Testis (tissue), 3 donors: Measurements from ENCODE around the gene TMEM114. TPM values are rescaled to one million over a fixed set of nuclear protein-coding genes. Genes with fewer than 3 reads are reported as not detected.
A peak's percentile ranks its signal among the peaks of the same experiment; 100 is the strongest.
"Not testable (repeated sequence)": the region's sequence is repeated elsewhere in the genome, so short reads cannot be mapped to it uniquely, and the experiment has no call there.

Experiments
- DNase-seq: peaks from one replicate; pipeline ENCODE4 v3.0.0-alpha.2; 2019
- H3K27ac ChIP-seq, 2 donors: fragments of 200-600 bp; sonication (generic); one replicate each; pipeline ENCODE4 v1.5.1; 2019
- H3K27me3 ChIP-seq: fragments of 200-600 bp; sonication (generic); one replicate; pipeline ENCODE4 v1.5.1; 2019
- H3K36me3 ChIP-seq: fragments of 200-600 bp; sonication (generic); one replicate; pipeline ENCODE4 v1.5.1; 2017; ENCODE audit warnings: low read depth; ENCODE audit errors: missing control alignments
- H3K4me1 ChIP-seq: fragments of 200-600 bp; sonication (generic); one replicate; pipeline ENCODE4 v1.5.1; 2019
- H3K4me3 ChIP-seq, 2 donors: fragments of 200-600 bp; sonication (generic); one replicate each; pipeline ENCODE4 v1.5.1; 2017 to 2019
- H3K9me3 ChIP-seq: fragments of 200-600 bp; sonication (generic); one replicate; pipeline ENCODE4 v1.5.1; 2017
- POLR2A ChIP-seq: fragments of 450-650 bp; IDR thresholded peaks from one replicate; pipeline ENCODE4 v1.6.1; 2017; ENCODE audit warnings: antibody characterized with exemption, mild to moderate bottlenecking, moderate library complexity
- WGBS, 2 donors: methylation state at CpG; one replicate each; pipeline ENCODE4 v1.1.5; 2018; 5-methylcytosine and 5-hydroxymethylcytosine counted together
- intact Hi-C: fragments of 100-400 bp; cut with DNase I; formaldehyde crosslinking; loops from one replicate; pipeline ENCODE4 v1.15.1; 2023; ENCODE audit warnings: low total_unique reads
- polyA plus RNA-seq: library from polyadenylated mRNA; stranded (reverse); fragments of 350-450 nt; fragmentation: Illumina TruSeq; extraction: RNeasy Lipid Tissue Mini Kit (QIAGEN cat#74804); gene quantifications from one replicate; pipeline ENCODE4 v1.2.3, GENCODE V29; 2014; ENCODE audit warnings: low read depth, low replicate concordance; ENCODE audit not compliant: insufficient read depth
- total RNA-seq, 2 donors: library from RNA; depleted of rRNA; stranded (reverse); fragments of >200 nt; gene quantifications; one replicate each; pipeline ENCODE4 v1.2.3, GENCODE V29; 2016
- TF ChIP-seq, protein P1 (sequence below), 3 experiments: fragments of 450-650 bp in 2 of 3; fragments of 200-600 bp in 1 of 3; sonication (generic) in 1 of 3; IDR thresholded peaks; one replicate each; pipeline ENCODE4 v1.5.1; 2016 to 2019; ENCODE audit warnings: antibody characterized with exemption in 3 of 3, mild to moderate bottlenecking in 2 of 3, moderate library complexity in 1 of 3

Gene TMEM114
- total and polyA plus RNA-seq, 3 donors from 2014 or later, result not detected

DNA sequence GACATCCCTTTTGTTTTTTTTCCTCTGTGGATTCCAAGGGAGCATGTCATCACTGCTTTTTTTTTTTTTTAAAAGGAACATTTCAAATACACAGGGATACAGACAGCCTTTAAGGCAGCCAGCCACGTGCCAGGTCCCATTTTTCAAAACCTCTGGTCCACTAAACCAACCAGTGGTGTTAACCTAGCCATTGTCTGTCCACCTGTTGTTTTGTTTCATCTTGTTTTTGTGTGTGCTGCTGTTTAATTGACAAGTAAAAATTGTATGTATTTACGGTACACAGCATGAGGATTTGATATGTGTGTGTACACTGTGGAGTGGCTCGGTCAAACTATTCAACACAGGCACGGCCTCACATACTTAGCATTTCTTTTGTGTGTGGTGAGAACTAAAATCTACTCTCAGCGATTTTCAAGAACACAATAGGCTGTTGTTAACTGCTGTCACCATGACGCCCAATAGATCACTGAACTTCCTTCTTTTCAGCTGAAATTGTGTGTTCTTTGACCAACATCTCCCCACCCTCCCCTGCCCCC, 19.2 kb downstream of the TMEM114 start:
- H3K27me3 ChIP-seq, result no peaks in the 10 kb centered on the region
- TF ChIP-seq, protein P1, sequence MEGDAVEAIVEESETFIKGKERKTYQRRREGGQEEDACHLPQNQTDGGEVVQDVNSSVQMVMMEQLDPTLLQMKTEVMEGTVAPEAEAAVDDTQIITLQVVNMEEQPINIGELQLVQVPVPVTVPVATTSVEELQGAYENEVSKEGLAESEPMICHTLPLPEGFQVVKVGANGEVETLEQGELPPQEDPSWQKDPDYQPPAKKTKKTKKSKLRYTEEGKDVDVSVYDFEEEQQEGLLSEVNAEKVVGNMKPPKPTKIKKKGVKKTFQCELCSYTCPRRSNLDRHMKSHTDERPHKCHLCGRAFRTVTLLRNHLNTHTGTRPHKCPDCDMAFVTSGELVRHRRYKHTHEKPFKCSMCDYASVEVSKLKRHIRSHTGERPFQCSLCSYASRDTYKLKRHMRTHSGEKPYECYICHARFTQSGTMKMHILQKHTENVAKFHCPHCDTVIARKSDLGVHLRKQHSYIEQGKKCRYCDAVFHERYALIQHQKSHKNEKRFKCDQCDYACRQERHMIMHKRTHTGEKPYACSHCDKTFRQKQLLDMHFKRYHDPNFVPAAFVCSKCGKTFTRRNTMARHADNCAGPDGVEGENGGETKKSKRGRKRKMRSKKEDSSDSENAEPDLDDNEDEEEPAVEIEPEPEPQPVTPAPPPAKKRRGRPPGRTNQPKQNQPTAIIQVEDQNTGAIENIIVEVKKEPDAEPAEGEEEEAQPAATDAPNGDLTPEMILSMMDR (IDR thresholded peaks at IDR 0.05), result no peak
- TF ChIP-seq POLR2A, result no peak
- no peaks in the 10 kb centered on the region for H3K9me3 ChIP-seq
- H3K4me3 ChIP-seq, result no peak overlapping the region
- DNase-seq, result no peak
- no peak overlapping the region for H3K27ac ChIP-seq
- intact Hi-C loops, result no loop called here
- 46 to 51% methylated on average over 6 of the region's 6 CpGs for WGBS, 2 donors
- H3K36me3 ChIP-seq, result no peaks in the 10 kb centered on the region
- H3K4me1 ChIP-seq, result no peaks in the 10 kb centered on the region

GRCh38 chr16:8570393-8570792, 19.9 kb downstream of the TMEM114 start:
- H3K9me3 ChIP-seq, H3K4me1 ChIP-seq, intact Hi-C loops, H3K27me3 ChIP-seq, H3K27ac ChIP-seq, H3K4me3 ChIP-seq, H3K36me3 ChIP-seq, DNase-seq: not testable (repeated sequence)
- 44 to 71% methylated on average over 12 of the region's 12 CpGs for WGBS, 2 donors

DNA sequence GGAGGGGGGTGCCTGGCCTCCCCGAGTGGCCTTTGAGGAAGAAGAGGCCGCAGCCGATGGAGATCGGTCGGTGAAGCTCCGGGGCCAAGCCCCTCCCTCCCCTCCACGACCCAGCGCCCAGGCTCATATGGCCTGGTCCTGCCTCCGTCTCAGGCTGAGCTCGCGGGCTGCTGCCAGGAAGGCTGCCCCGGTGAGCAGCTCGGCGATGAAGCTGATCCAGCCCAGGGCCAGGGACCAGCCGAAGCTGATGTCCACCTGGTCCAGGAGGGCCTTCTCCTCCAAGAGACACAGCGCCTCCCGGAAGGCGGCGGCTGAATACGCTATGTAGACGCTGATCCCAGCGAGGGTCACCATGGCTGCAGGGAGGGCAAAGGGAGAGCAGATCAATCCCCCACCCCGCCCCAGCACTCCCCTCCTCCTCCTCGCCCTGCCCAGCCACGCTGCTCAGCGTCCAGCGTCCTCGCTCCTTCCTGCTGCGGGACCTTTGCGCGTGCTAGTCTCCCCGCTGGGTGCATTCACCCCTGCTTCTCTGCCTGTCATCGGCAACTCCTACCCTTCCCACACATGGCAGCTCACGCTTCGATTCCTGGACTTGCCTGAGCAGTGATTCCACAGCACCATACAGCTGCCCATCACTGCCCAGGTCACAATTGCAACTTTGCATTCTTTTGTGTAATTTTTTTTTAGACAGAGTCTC, 20.5 kb downstream of the TMEM114 start:
- Histone ChIP-seq H3K36me3 (no peaks in the 10 kb centered on the region), H3K27ac (no peak overlapping the region), H3K4me1 (no peaks in the 10 kb centered on the region), H3K4me3 (peak overlapping the region in 1 of 2 donors; percentile 23), H3K27me3 (no peaks in the 10 kb centered on the region), H3K9me3 (no peaks in the 10 kb centered on the region)
- intact Hi-C loops, result loop anchor here (10.0 kb wide), 1 partner anchor 315 kb away; the partner anchor contains the start of gene LITAFD
- WGBS, 2 donors, result 25 to 61% methylated on average over 16 to 34 of the region's 35 CpGs
- TF ChIP-seq, protein P1 (IDR thresholded peaks at IDR 0.05), result no peak
- no peak for TF ChIP-seq POLR2A
- no peak for DNase-seq

DNA sequence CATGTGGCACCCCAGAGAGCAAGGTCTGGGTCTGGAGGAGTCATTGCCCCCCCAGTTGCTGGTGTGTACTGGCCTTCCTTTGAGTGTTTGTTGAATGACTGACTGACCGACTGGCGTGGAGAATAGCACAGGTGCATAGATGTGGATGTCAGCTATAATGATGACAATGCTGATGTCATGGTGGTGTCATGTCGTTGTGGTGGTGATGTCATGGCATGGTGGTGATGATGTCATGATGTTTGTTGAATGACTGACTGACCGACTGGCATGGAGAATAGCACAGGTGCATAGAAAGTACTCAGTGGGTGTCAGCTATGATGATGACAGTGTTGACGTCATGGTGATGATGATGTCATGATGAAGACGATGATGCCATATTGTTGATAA, 22.1 kb downstream of the TMEM114 start:
- Histone ChIP-seq H3K4me1 (no peaks in the 10 kb centered on the region), H3K36me3 (no peaks in the 10 kb centered on the region), H3K27me3 (no peaks in the 10 kb centered on the region), H3K4me3 (no peak overlapping the region), H3K27ac (no peak overlapping the region), H3K9me3 (no peaks in the 10 kb centered on the region)
- no peak for DNase-seq
- TF ChIP-seq, protein P1 (IDR thresholded peaks at IDR 0.05), result no peak
- TF ChIP-seq POLR2A, result no peak
- intact Hi-C loops, result loop anchor here (10.0 kb wide), 1 partner anchor 317 kb away; the partner anchor contains the start of gene LITAFD
- 82 to 87% methylated on average over 6 of the region's 6 CpGs for WGBS, 2 donors

DNA sequence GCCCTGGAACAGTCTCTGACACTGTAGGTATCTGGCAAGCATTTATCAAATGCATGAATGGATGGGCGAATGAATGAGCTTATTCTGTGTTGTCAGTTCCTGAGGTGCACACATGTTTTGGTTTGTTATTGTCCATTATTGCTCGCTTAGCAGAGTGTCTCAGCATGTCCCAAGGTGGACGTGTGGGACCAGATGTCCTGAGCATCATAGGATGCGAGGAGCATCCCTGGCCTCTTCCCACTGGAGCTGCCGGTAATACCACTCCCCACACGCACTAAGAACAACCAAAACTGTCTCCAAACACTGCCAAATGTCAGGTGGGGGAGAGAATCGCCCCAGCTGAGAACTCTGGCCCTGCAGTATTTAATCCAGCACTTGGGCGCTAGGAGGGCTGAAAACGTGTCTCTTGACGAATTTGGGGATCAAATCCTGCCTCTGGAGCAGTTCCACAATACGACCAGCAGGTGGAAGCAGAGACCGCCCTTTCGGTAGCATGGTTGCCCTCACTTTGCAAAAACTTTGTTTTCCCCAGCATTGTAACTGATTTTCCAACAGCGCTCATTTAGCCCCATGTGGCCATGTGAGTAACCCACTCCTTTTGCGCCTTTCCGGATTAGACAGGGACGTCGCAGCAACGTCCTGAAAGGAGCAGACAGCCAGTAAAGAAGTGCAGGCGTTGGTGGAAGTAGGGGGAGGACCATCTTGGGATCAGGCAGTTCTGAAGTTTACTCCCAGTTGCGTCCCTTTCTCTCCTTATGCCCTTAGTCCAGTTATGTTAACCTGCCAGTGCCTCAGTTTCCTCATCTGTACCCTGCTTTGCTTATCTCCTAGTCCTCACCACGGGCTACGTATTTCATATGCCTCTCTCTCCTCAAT, 22.7 kb downstream of the TMEM114 start:
- Histone ChIP-seq H3K9me3 (no peaks in the 10 kb centered on the region), H3K27me3 (no peaks in the 10 kb centered on the region), H3K4me1 (no peaks in the 10 kb centered on the region), H3K36me3 (no peaks in the 10 kb centered on the region), H3K4me3 (no peak overlapping the region), H3K27ac (no peak overlapping the region)
- TF ChIP-seq, protein P1 (IDR thresholded peaks at IDR 0.05), result peak; percentile 92 to 99 (median 98)
- TF ChIP-seq POLR2A, result no peak
- DNase-seq, result peak; percentile 79
- 12 to 15% methylated on average over 23 of the region's 23 CpGs for WGBS, 2 donors
- intact Hi-C loops, result loop anchor here (10.0 kb wide), 1 partner anchor 317 kb away; the partner anchor contains the start of gene LITAFD
